Spleen (tissue), 7 donors: Measurements from ENCODE around the gene POLN.

Experiments
- POLR2A ChIP-seq, 3 donors: fragments of 450-650 bp; IDR thresholded peaks; one replicate each; pipeline ENCODE4 v1.5.1; 2017; ENCODE audit warnings: antibody characterized with exemption in 3 of 3, mild to moderate bottlenecking in 1 of 3
- POLR2AphosphoS5 ChIP-seq, 3 donors: sonication (generic); formaldehyde crosslinking; IDR thresholded peaks; one replicate each; pipeline ENCODE4 v1.5.1; 2017; ENCODE audit warnings: antibody characterized with exemption in 3 of 3
- TF ChIP-seq, protein P1 (sequence below), 11 experiments: fragments of 200-600 bp in 7 of 11; fragments of 450-650 bp in 4 of 11; sonication (generic) in 4 of 11; IDR thresholded peaks in 8 of 11; conservative IDR thresholded peaks in 3 of 11; 1 replicate in 7 of 11; 2 replicates in 4 of 11; pipeline versions ENCODE4 v1.4.0 to v1.8.0; 2016 to 2021; ENCODE audit warnings: antibody characterized with exemption in 11 of 11, inconsistent platforms in 4 of 11, mild to moderate bottlenecking in 1 of 11
- donor health status: DM: no; HTN: no; CAD: no; lungs with moderate emphysema.
- donor health status: DM: no; HTN: no; CAD: no.
- donor health status: DM: no; HTN: no; CAD: no.

- TF ChIP-seq POLR2A (IDR thresholded peaks at IDR 0.05) = no peak
- TF ChIP-seq, protein P1, sequence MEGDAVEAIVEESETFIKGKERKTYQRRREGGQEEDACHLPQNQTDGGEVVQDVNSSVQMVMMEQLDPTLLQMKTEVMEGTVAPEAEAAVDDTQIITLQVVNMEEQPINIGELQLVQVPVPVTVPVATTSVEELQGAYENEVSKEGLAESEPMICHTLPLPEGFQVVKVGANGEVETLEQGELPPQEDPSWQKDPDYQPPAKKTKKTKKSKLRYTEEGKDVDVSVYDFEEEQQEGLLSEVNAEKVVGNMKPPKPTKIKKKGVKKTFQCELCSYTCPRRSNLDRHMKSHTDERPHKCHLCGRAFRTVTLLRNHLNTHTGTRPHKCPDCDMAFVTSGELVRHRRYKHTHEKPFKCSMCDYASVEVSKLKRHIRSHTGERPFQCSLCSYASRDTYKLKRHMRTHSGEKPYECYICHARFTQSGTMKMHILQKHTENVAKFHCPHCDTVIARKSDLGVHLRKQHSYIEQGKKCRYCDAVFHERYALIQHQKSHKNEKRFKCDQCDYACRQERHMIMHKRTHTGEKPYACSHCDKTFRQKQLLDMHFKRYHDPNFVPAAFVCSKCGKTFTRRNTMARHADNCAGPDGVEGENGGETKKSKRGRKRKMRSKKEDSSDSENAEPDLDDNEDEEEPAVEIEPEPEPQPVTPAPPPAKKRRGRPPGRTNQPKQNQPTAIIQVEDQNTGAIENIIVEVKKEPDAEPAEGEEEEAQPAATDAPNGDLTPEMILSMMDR (IDR thresholded peaks at IDR 0.05 in 8 of 11, conservative IDR thresholded peaks at IDR 0.05 in 3 of 11) = no peak
- TF ChIP-seq POLR2AphosphoS5 (IDR thresholded peaks at IDR 0.05) = no peak
Observed at GRCh38 chr4:2047031-2047660, 194.8 kb downstream of the POLN start.
